IMR-90 (cell line): Measurements from ENCODE around the gene ANO9.
A peak's percentile ranks its signal among the peaks of the same experiment; 100 is the strongest.

ENCODE experiments used
- BHLHE40 ChIP-seq: fragments of 150-350 bp; IDR thresholded peaks from 2 replicates; pipeline ENCODE4 v1.6.1; 2016; ENCODE audit warnings: mild to moderate bottlenecking, low read depth, low read length
- CEBPB ChIP-seq: IDR thresholded peaks from 2 replicates; pipeline ENCODE4 v1.6.1; 2012; ENCODE audit warnings: low read depth, low read length, improper control_type of control experiment
- CTCF ChIP-seq: conservative IDR thresholded peaks from 2 replicates; pipeline ENCODE4 v1.5.1; 2012; ENCODE audit warnings: mild to moderate bottlenecking, low read depth, low read length, improper control_type of control experiment
- MAFK ChIP-seq: IDR thresholded peaks from 2 replicates; pipeline ENCODE4 v1.6.1; 2012; ENCODE audit warnings: low read depth, low read length, improper control_type of control experiment
- POLR2A ChIP-seq: IDR thresholded peaks from 2 replicates; pipeline ENCODE4 v1.6.1; 2012; ENCODE audit warnings: mild to moderate bottlenecking, low read depth, low read length
- RAD21 ChIP-seq: IDR thresholded peaks from 2 replicates; pipeline ENCODE4 v1.6.1; 2012; ENCODE audit warnings: low read length, improper control_type of control experiment
- RFX5 ChIP-seq: IDR thresholded peaks from 2 replicates; pipeline ENCODE4 v1.8.0; 2012; ENCODE audit warnings: low read depth, mild to moderate bottlenecking, low read length, moderate library complexity

GRCh38 chr11:444396-445144 is 2.8 kb upstream of the ANO9 start:
- TF ChIP-seq MAFK (peak; percentile 39), CTCF (no peak), POLR2A (no peak), RFX5 (no peak), BHLHE40 (no peak), CEBPB (no peak), RAD21 (no peak)
